ENCODE data around the gene RIPPLY2. TPM values are rescaled to one million over a fixed set of nuclear protein-coding genes. Genes with fewer than 3 reads are reported as not detected.

RIPPLY2 gene
- total and polyA plus RNA-seq, 2 donors: 0.26 to 2.5 TPM

DNA sequence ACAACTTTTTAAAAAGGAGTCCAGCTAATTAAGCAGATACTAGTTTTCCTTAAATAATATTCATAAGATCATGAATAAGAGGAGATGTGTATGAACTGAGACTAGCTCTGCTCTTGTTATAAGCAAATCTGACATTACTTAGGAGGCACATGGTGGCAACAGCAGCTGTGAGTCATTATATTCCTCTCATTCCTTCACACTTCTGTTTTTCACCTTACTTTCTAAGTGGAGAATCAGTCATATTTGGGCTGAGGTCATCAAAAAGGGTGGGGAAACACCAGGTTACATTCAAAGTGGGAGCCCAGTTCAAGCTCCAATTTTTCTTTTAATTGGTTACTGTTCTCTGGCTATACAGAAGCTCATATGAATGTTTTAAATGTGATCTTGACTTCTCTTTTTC, 6.0 kb upstream of the RIPPLY2 start:
- Histone ChIP-seq H3K4me1 (ENCODE audit: insufficient read depth) (no peaks in the 10 kb centered on the region), H3K27ac (ENCODE audit: low read depth) (no peak overlapping the region), H3K36me3 (ENCODE audit: insufficient read depth) (no peaks in the 10 kb centered on the region), H3K4me3 (ENCODE audit: low read depth, low read length) (no peak overlapping the region)
- no peak for DNase-seq (ENCODE audit: extremely low spot score)

GRCh38 chr6:83849127-83849526, 4.0 kb upstream of the RIPPLY2 start:
- Histone ChIP-seq H3K4me1 (ENCODE audit: insufficient read depth) (no peaks in the 10 kb centered on the region), H3K27ac (ENCODE audit: low read depth) (no peak overlapping the region), H3K4me3 (ENCODE audit: low read depth, low read length) (no peak overlapping the region), H3K36me3 (ENCODE audit: insufficient read depth) (no peaks in the 10 kb centered on the region)
- WGBS: 80% methylated on average over 2 of the region's 2 CpGs
- no peak for DNase-seq (ENCODE audit: extremely low spot score)

DNA sequence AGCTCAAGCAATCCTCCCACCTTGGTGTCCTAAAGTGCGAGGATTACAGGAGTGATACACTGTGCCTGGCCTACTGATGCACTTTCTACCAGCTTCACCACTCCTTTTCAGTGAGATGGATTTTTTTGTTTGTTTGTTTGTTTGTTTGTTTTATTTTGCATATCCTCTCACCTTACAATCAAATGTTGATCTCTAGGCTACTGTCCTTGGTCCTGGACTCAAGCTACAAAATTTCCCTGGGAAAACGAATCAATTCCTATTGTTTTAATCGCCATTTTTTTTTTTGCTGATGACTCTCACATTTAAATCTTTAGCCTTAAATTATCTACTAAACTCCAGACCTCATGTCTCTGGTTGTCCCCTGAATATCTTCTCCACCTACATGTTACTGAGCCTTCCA, 3.5 kb upstream of the RIPPLY2 start:
- H3K4me1 ChIP-seq (ENCODE audit: insufficient read depth): no peaks in the 10 kb centered on the region
- H3K27ac ChIP-seq (ENCODE audit: low read depth): no peak overlapping the region
- no peak for DNase-seq (ENCODE audit: extremely low spot score)
- no peak overlapping the region for H3K4me3 ChIP-seq (ENCODE audit: low read depth, low read length)
- no peaks in the 10 kb centered on the region for H3K36me3 ChIP-seq (ENCODE audit: insufficient read depth)
- WGBS: 72% methylated on average over 3 of the region's 3 CpGs

GRCh38 chr6:83852528-83853177, 507 bp upstream of the RIPPLY2 start:
- DNase-seq (ENCODE audit: extremely low spot score): no peak
- Histone ChIP-seq H3K36me3 (ENCODE audit: insufficient read depth) (no peaks in the 10 kb centered on the region), H3K4me3 (ENCODE audit: low read depth, low read length) (peak overlapping the region; percentile 41), H3K4me1 (ENCODE audit: insufficient read depth) (no peaks in the 10 kb centered on the region), H3K27ac (ENCODE audit: low read depth) (no peak overlapping the region)
- WGBS: 13% methylated on average over 16 of the region's 16 CpGs

DNA sequence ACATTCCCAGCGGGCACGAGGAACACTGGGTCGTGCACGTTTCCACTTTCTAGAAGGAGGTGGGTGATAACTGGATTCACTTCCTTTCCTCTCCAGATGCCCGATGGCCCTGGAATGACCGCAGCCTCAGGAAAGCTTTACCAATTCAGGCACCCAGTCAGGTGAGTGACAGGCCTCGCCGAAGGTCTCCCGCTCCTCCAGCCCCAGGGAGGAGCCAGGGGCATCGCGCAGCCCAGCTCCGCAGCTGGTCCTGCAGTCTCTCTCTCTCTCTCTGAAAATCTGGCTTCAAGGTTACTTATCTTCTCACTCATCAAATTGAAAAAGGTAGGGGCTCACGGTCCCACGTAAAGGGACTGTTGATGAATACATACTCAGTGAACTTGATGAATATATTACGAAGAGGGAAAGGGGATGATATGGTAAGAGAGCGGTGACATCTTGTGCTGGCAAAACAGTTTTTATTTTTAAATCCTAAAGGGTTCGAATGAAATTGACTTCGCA, 891 bp downstream of the RIPPLY2 start:
- 11% methylated on average over 18 of the region's 18 CpGs for WGBS
- H3K27ac ChIP-seq (ENCODE audit: low read depth): no peak overlapping the region
- no peaks in the 10 kb centered on the region for H3K36me3 ChIP-seq (ENCODE audit: insufficient read depth)
- peak overlapping the region; percentile 41 for H3K4me3 ChIP-seq (ENCODE audit: low read depth, low read length)
- no peaks in the 10 kb centered on the region for H3K4me1 ChIP-seq (ENCODE audit: insufficient read depth)
- no peak for DNase-seq (ENCODE audit: extremely low spot score)

DNA sequence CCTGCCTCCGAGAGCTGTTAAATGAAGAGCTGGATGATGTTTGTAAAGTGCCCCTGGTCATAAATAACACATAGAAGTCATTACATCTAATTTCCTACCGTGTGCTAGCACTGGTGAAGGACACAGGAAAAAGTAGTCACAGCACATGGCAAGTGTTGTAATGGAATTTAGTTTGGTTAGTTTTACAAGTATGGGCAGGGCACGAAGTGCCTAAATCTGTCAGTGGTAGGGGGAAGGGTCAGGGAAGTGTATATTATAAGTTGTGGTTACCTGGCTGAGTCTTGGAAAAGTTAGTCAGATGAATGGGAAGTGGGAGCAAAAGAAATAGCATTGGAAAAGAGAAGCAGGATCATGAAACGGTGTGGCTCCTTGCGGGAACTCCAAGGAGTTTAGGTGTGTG, 1.6 kb downstream of the RIPPLY2 start:
- WGBS: 42% methylated on average over 5 of the region's 5 CpGs
- no peaks in the 10 kb centered on the region for H3K4me1 ChIP-seq (ENCODE audit: insufficient read depth)
- no peak overlapping the region for H3K27ac ChIP-seq (ENCODE audit: low read depth)
- DNase-seq (ENCODE audit: extremely low spot score): no peak
- no peak overlapping the region for H3K4me3 ChIP-seq (ENCODE audit: low read depth, low read length)
- no peaks in the 10 kb centered on the region for H3K36me3 ChIP-seq (ENCODE audit: insufficient read depth)

- H3K4me1 ChIP-seq (ENCODE audit: insufficient read depth): no peaks in the 10 kb centered on the region
- H3K4me3 ChIP-seq (ENCODE audit: low read depth, low read length): peak within 1 kb of the TSS; percentile 77
- under 1% methylated on average over 53 of the region's 53 CpGs for WGBS
- no peaks in the 10 kb centered on the region for H3K36me3 ChIP-seq (ENCODE audit: insufficient read depth)
- peak within 1 kb of the TSS; percentile 85 for H3K27ac ChIP-seq (ENCODE audit: low read depth)
- peak; percentile 93 for DNase-seq (ENCODE audit: extremely low spot score)
Measured at GRCh38 chr6:83859410-83860358, 6.5 kb downstream of the RIPPLY2 start, which contains the start of gene CYB5R4. CYB5R4 (plus strand) TSS chr6:83859689; CDS start chr6:83859783, 94 bp downstream.

GRCh38 chr6:83860359-83860755, 7.2 kb downstream of the RIPPLY2 start:
- Histone ChIP-seq H3K4me3 (ENCODE audit: low read depth, low read length) (peak overlapping the region; percentile 77), H3K36me3 (ENCODE audit: insufficient read depth) (peaks cover 2% of the 10 kb centered on the region), H3K27ac (ENCODE audit: low read depth) (no peak overlapping the region), H3K4me1 (ENCODE audit: insufficient read depth) (no peaks in the 10 kb centered on the region)
- 25% methylated on average over 7 of the region's 7 CpGs for WGBS
- no peak for DNase-seq (ENCODE audit: extremely low spot score)

GRCh38 chr6:83860782-83861495, 7.8 kb downstream of the RIPPLY2 start:
- no peaks in the 10 kb centered on the region for H3K4me1 ChIP-seq (ENCODE audit: insufficient read depth)
- H3K36me3 ChIP-seq (ENCODE audit: insufficient read depth): peaks cover 2% of the 10 kb centered on the region
- no peak for DNase-seq (ENCODE audit: extremely low spot score)
- WGBS: 75% methylated on average over 8 of the region's 8 CpGs
- H3K4me3 ChIP-seq (ENCODE audit: low read depth, low read length): peak overlapping the region; percentile 4
- H3K27ac ChIP-seq (ENCODE audit: low read depth): no peak overlapping the region

GRCh38 chr6:83862776-83863471, 9.8 kb downstream of the RIPPLY2 start:
- Histone ChIP-seq H3K4me3 (ENCODE audit: low read depth, low read length) (no peak overlapping the region), H3K4me1 (ENCODE audit: insufficient read depth) (no peaks in the 10 kb centered on the region), H3K36me3 (ENCODE audit: insufficient read depth) (peaks cover 2% of the 10 kb centered on the region), H3K27ac (ENCODE audit: low read depth) (no peak overlapping the region)
- WGBS: 55% methylated on average over 4 of the region's 4 CpGs
- DNase-seq (ENCODE audit: extremely low spot score): no peak

GRCh38 chr6:83867043-83867442, 13.9 kb downstream of the RIPPLY2 start:
- no peak for DNase-seq (ENCODE audit: extremely low spot score)
- Histone ChIP-seq H3K4me1 (ENCODE audit: insufficient read depth) (no peaks in the 10 kb centered on the region), H3K36me3 (ENCODE audit: insufficient read depth) (peaks cover 2% of the 10 kb centered on the region), H3K27ac (ENCODE audit: low read depth) (no peak overlapping the region), H3K4me3 (ENCODE audit: low read depth, low read length) (no peak overlapping the region)

DNA sequence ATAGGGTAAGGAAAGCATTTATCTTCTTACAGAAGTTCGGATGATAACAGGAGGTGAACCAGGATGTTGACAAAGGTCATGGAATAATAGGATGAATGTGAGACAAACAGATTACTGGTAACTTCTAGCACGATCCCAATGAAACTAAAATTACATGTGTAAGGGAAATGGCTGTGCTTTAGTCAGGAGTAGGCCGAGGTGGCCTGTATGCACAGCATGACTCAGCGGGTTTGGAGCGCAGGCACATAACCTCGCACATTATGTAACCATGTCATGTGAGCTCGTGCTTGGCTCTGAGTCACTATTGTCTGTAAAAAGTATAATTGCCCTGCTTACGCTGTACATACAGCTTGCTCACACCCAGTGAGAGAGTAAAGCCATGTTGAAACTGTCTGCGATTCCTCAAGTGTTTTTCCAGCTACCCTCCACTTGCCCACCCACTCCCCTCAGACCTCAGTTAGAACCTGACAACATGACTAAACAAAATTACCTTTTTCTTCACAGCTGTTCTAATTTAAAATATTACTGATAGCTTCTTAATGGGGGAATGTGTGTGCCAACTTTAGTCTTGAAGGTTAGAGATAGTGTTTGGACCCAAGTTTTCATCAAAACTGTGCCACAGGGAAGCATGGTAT, 14.5 kb downstream of the RIPPLY2 start:
- 90% methylated on average over 9 of the region's 9 CpGs for WGBS
- Histone ChIP-seq H3K4me1 (ENCODE audit: insufficient read depth) (no peaks in the 10 kb centered on the region), H3K4me3 (ENCODE audit: low read depth, low read length) (no peak overlapping the region), H3K36me3 (ENCODE audit: insufficient read depth) (peaks cover 2% of the 10 kb centered on the region), H3K27ac (ENCODE audit: low read depth) (no peak overlapping the region)
- DNase-seq (ENCODE audit: extremely low spot score): no peak

DNA sequence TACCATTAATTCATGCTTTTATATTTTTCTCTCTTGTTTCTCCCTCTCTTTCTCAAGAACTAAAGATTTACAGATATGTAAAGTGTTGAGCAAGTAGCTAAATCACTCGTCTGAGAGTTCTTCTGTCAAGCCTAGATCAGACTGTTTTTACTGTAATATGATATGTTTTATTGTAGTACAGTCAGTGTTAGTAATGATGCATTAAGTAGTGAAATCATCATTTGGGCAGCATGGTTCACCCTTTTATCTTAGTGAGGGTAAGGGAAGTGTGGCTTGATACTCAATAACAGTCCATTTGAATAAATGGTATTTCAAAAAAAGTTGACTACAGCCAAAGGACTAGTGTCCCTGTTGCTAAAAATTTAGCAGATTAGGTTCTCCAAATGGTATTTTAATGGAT, 15.5 kb downstream of the RIPPLY2 start:
- H3K36me3 ChIP-seq (ENCODE audit: insufficient read depth): peaks cover 2% of the 10 kb centered on the region
- WGBS: 49% methylated on average over 1 of the region's 1 CpG
- no peak for DNase-seq (ENCODE audit: extremely low spot score)
- H3K4me3 ChIP-seq (ENCODE audit: low read depth, low read length): no peak overlapping the region
- H3K27ac ChIP-seq (ENCODE audit: low read depth): no peak overlapping the region
- H3K4me1 ChIP-seq (ENCODE audit: insufficient read depth): no peaks in the 10 kb centered on the region
